ENCODE data around the gene ZNF813. TPM values are rescaled to one million over a fixed set of nuclear protein-coding genes. Genes with fewer than 3 reads are reported as not detected.

ZNF813 gene
- total RNA-seq, 1 experiment from 2014 or later, result not detected

- no peak overlapping the region for H3K4me3 ChIP-seq (replicated peaks in 1 of 2; ENCODE audit: low read depth in 1 of 2, low read length in 2 of 2)
- no peaks in the 10 kb centered on the region for H3K36me3 ChIP-seq (ENCODE audit: control insufficient read depth in 1 of 2, insufficient read depth in 2 of 2, low read length in 2 of 2)
- no peak for TF ChIP-seq CBX3 (IDR thresholded peaks at IDR 0.05; ENCODE audit: low read depth)
- no peaks in the 10 kb centered on the region for H3K27me3 ChIP-seq (ENCODE audit: insufficient read depth, low read length)
- no peak overlapping the region for H3K9ac ChIP-seq (ENCODE audit: low read length)
- ChIA-PET RAD21 (ENCODE audit: low non-redundant PET in 1 of 2, low total read pairs in 2 of 2, uncharacterized antibody in 2 of 2, unreplicated experiment in 2 of 2) (no interaction called here), CTCF (no interaction called here), POLR2A (no interaction called here)
- ATAC-seq (no peak), DNase-seq (ENCODE audit: low read depth, low spot score) (no peak)
- H4K20me1 ChIP-seq (ENCODE audit: insufficient read depth), result no peaks in the 10 kb centered on the region
- H2AFZ ChIP-seq (ENCODE audit: low read depth, low read length, poor library complexity, severe bottlenecking), result no peak overlapping the region
- H3K9me3 ChIP-seq (ENCODE audit: control insufficient read depth in 1 of 2, insufficient read depth in 1 of 2, low read depth in 1 of 2, low read length in 2 of 2), result peaks cover 0 to 10% of the 10 kb centered on the region in 2 experiments; a peak in 2 of 4 replicates
- H3K9me2 ChIP-seq (ENCODE audit: insufficient read depth), result no peaks in the 10 kb centered on the region
- intact Hi-C loops (cut with micrococcal nuclease), result no loop called here
- H3K27ac ChIP-seq (ENCODE audit: low read depth, low read length), result no peak overlapping the region
- no TSS peak for BruUV-seq (replicated peaks)
- H3K4me2 ChIP-seq (ENCODE audit: low read length), result no peak overlapping the region
- H3K79me2 ChIP-seq (ENCODE audit: insufficient read depth, low read length), result no peaks in the 10 kb centered on the region
- no peaks in the 10 kb centered on the region for H3K4me1 ChIP-seq (ENCODE audit: control insufficient read depth in 1 of 2, insufficient read depth in 2 of 2, low read length in 2 of 2)
Measured at GRCh38 chr19:53518716-53519115, 51.2 kb downstream of the ZNF813 start.

- POLR2A ChIA-PET, result no interaction called here
- Histone ChIP-seq H3K36me3 (ENCODE audit: control insufficient read depth in 1 of 2, insufficient read depth in 2 of 2, low read length in 2 of 2) (no peaks in the 10 kb centered on the region), H2AFZ (ENCODE audit: low read depth, low read length, poor library complexity, severe bottlenecking) (no peak overlapping the region), H3K9me3 (ENCODE audit: control insufficient read depth in 1 of 2, insufficient read depth in 1 of 2, low read depth in 1 of 2, low read length in 2 of 2) (peaks cover 0 to 10% of the 10 kb centered on the region in 2 experiments; a peak in 2 of 4 replicates), H4K20me1 (ENCODE audit: insufficient read depth) (no peaks in the 10 kb centered on the region), H3K4me1 (ENCODE audit: control insufficient read depth in 1 of 2, insufficient read depth in 2 of 2, low read length in 2 of 2) (no peaks in the 10 kb centered on the region), H3K27ac (ENCODE audit: low read depth, low read length) (no peak overlapping the region), H3K79me2 (ENCODE audit: insufficient read depth, low read length) (no peaks in the 10 kb centered on the region), H3K9me2 (ENCODE audit: insufficient read depth) (no peaks in the 10 kb centered on the region), H3K9ac (ENCODE audit: low read length) (no peak overlapping the region), H3K4me3 (replicated peaks in 1 of 2; ENCODE audit: low read depth in 1 of 2, low read length in 2 of 2) (no peak overlapping the region), H3K4me2 (ENCODE audit: low read length) (no peak overlapping the region), H3K27me3 (ENCODE audit: insufficient read depth, low read length) (no peaks in the 10 kb centered on the region)
- ATAC-seq, result no peak
- RAD21 ChIA-PET (ENCODE audit: low non-redundant PET in 1 of 2, low total read pairs in 2 of 2, uncharacterized antibody in 2 of 2, unreplicated experiment in 2 of 2), result no interaction called here
- CTCF ChIA-PET, result no interaction called here
- no TSS peak for BruUV-seq (replicated peaks)
- intact Hi-C loops (cut with micrococcal nuclease), result no loop called here
- DNase-seq (ENCODE audit: low read depth, low spot score), result no peak
- TF ChIP-seq ZNF274 (IDR thresholded peaks at IDR 0.05; ENCODE audit: low read depth, low read length), result no peak
- TF ChIP-seq SP1 (IDR thresholded peaks at IDR 0.05; ENCODE audit: low read depth), result no peak
- TF ChIP-seq ELF1 (IDR thresholded peaks at IDR 0.05; ENCODE audit: borderline replicate concordance, low read depth), result no peak
- no peak for TF ChIP-seq REST (IDR thresholded peaks at IDR 0.05; ENCODE audit: low read depth)
- TF ChIP-seq ATF3 (IDR thresholded peaks at IDR 0.05), result no peak
- no peak for TF ChIP-seq EGR1 (IDR thresholded peaks at IDR 0.05; ENCODE audit: low read depth)
- TF ChIP-seq CTCF (IDR thresholded peaks at IDR 0.05 in 2 of 3, conservative IDR thresholded peaks at IDR 0.05 in 1 of 3; ENCODE audit: borderline replicate concordance in 1 of 3, insufficient read depth in 1 of 3, low read depth in 2 of 3, low read length in 2 of 3), result no peak
- TF ChIP-seq ZBTB33 (IDR thresholded peaks at IDR 0.05; ENCODE audit: extremely low read depth, insufficient replicate concordance, low read length), result no peak
- TF ChIP-seq EZH2phosphoT487 (IDR thresholded peaks at IDR 0.05; ENCODE audit: borderline replicate concordance), result no peak
- no peak for TF ChIP-seq CEBPB (IDR thresholded peaks at IDR 0.05; ENCODE audit: low read depth)
- TF ChIP-seq POLR2AphosphoS5 (IDR thresholded peaks at IDR 0.05; ENCODE audit: low read depth, low read length), result no peak
- TF ChIP-seq CBX3 (IDR thresholded peaks at IDR 0.05; ENCODE audit: low read depth), result no peak
- no peak for TF ChIP-seq MAX (IDR thresholded peaks at IDR 0.05)
Measured at GRCh38 chr19:53519446-53519845, 51.9 kb downstream of the ZNF813 start.
